Endothelial cell of umbilical vein (primary cell): ENCODE measurements around the gene ATP2B2. TPM values are rescaled to one million over a fixed set of nuclear protein-coding genes. Genes with fewer than 3 reads are reported as not detected.

Source experiments
- BruUV-seq: library from RNA; stranded (reverse); fragments of 400-500 nt; replicated peaks from 2 replicates; lab custom pipeline; 2021; lab: Mats Ljungman, UMichigan
- CTCF ChIA-PET: fragments of 300-600, 350-600 bp; sonication (Branson Sonifier 250); formaldehyde crosslinking; loops from one replicate; lab custom pipeline; 2021; ENCODE audit warnings: antibody characterized with exemption, inconsistent platforms; lab: Charles Lee
- POLR2A ChIA-PET: fragments of 300-600, 350-600 bp; sonication (Branson Sonifier 250); formaldehyde crosslinking; loops from one replicate; lab custom pipeline; 2021; ENCODE audit warnings: antibody characterized with exemption, inconsistent platforms; lab: Charles Lee
- DNase-seq: peaks from one replicate; pipeline ENCODE4 v3.0.0-alpha.2; 2011; ENCODE audit warnings: low read depth, low spot score
- FAIRE-seq: peaks from 2 replicates; lab custom pipeline; 2011; peaks lifted over from hg19 to GRCh38; lab: Jason Lieb, UNC
- H2AFZ ChIP-seq: 2 replicates; pipeline ENCODE4 v1.6.0; 2012; ENCODE audit warnings: low read depth, low read length, control low read depth, inconsistent platforms
- H3K27ac ChIP-seq: 2 replicates; pipeline ENCODE4 v1.5.1; 2011; ENCODE audit warnings: low read depth, mild to moderate bottlenecking, control low read depth, low read length, moderate library complexity; ENCODE audit not compliant: insufficient read depth
- H3K27me3 ChIP-seq, 2 experiments: 2 replicates each; pipeline versions ENCODE4 v1.6.0 to v1.6.1; 2011; ENCODE audit warnings: low read length in 2 of 2, mixed read lengths in 1 of 2; ENCODE audit not compliant: control insufficient read depth in 2 of 2, insufficient read depth in 2 of 2
- H3K36me3 ChIP-seq, 2 experiments: 2 replicates in 1 of 2; 3 replicates in 1 of 2; pipeline ENCODE4 v1.5.1; 2011; ENCODE audit warnings: low read length in 2 of 2, mild to moderate bottlenecking in 1 of 2, moderate library complexity in 1 of 2; ENCODE audit not compliant: control insufficient read depth in 2 of 2, insufficient read depth in 2 of 2; ENCODE audit errors: extremely low read depth in 1 of 2
- H3K4me1 ChIP-seq: 3 replicates; pipeline ENCODE4 v1.5.1; 2011; ENCODE audit warnings: mild to moderate bottlenecking, low read length; ENCODE audit not compliant: control insufficient read depth, insufficient read depth; ENCODE audit errors: extremely low read depth
- H3K4me2 ChIP-seq: 2 replicates; pipeline ENCODE4 v1.6.1; 2011; ENCODE audit warnings: low read length, control low read depth, mixed read lengths; ENCODE audit not compliant: insufficient read depth
- H3K4me3 ChIP-seq, 3 experiments: fragments of 200-600 bp in 1 of 3; sonication (generic), shearing (Covaris generic) in 1 of 3; replicated peaks in 1 of 3; 2 replicates each; pipeline ENCODE4 v1.5.1; 2011 to 2016; ENCODE audit warnings: control low read depth in 3 of 3, low read length in 3 of 3, mild to moderate bottlenecking in 2 of 3, inconsistent platforms in 1 of 3, low read depth in 1 of 3, moderate library complexity in 1 of 3; ENCODE audit not compliant: insufficient read depth in 1 of 3
- H3K79me2 ChIP-seq: 2 replicates; pipeline ENCODE4 v1.6.0; 2012; ENCODE audit warnings: low read length, inconsistent platforms; ENCODE audit not compliant: control insufficient read depth, insufficient read depth
- H3K9ac ChIP-seq: replicated peaks from 2 replicates; pipeline ENCODE3; 2011; ENCODE audit warnings: low read length, control low read depth; ENCODE audit not compliant: insufficient read depth; ENCODE audit errors: extremely low read depth
- H3K9me1 ChIP-seq: replicated peaks from 3 replicates; pipeline ENCODE4 v1.6.0; 2011; ENCODE audit warnings: mild to moderate bottlenecking, low read length; ENCODE audit not compliant: control insufficient read depth, insufficient read depth; ENCODE audit errors: extremely low read depth
- H3K9me3 ChIP-seq: replicated peaks from 2 replicates; pipeline ENCODE4 v1.5.1; 2012; ENCODE audit warnings: low read length, inconsistent platforms; ENCODE audit not compliant: control insufficient read depth, insufficient read depth
- H4K20me1 ChIP-seq: replicated peaks from 2 replicates; pipeline ENCODE3; 2011; ENCODE audit warnings: mild to moderate bottlenecking, low read length; ENCODE audit not compliant: control insufficient read depth, insufficient read depth; ENCODE audit errors: extremely low read depth
- EZH2 ChIP-seq: IDR thresholded peaks from 2 replicates; pipeline ENCODE4 v1.6.1; 2012; ENCODE audit warnings: borderline replicate concordance, low read depth, mild to moderate bottlenecking, moderate library complexity, low read length, inconsistent platforms; ENCODE audit not compliant: severe bottlenecking
- FOS ChIP-seq: IDR thresholded peaks from 2 replicates; pipeline ENCODE4 v1.6.1; 2011; ENCODE audit warnings: mild to moderate bottlenecking, low read length, moderate library complexity, borderline replicate concordance; ENCODE audit not compliant: insufficient read depth
- GATA2 ChIP-seq: IDR thresholded peaks from 2 replicates; pipeline ENCODE4 v1.7.0; 2011; ENCODE audit warnings: low read depth, mild to moderate bottlenecking, moderate library complexity, mixed read lengths, low read length; ENCODE audit not compliant: insufficient read length, insufficient read depth
- JUN ChIP-seq: IDR thresholded peaks from 2 replicates; pipeline ENCODE4 v1.6.1; 2011; ENCODE audit warnings: borderline replicate concordance, low read depth; ENCODE audit not compliant: insufficient read length, insufficient read depth
- MYC ChIP-seq: IDR thresholded peaks from one replicate; pipeline ENCODE4 v1.6.1; 2011; ENCODE audit warnings: mild to moderate bottlenecking, low read depth, low read length
- POLR2A ChIP-seq: IDR thresholded peaks from 2 replicates; pipeline ENCODE4 v1.6.1; 2012; ENCODE audit warnings: low read depth, mild to moderate bottlenecking, control low read depth, low read length
- POLR2AphosphoS5 ChIP-seq: IDR thresholded peaks from 2 replicates; pipeline ENCODE4 v1.6.1; 2012; ENCODE audit warnings: low read depth, mild to moderate bottlenecking, control low read depth, low read length, moderate library complexity; ENCODE audit not compliant: insufficient read depth
- dilution Hi-C: fragments of 300-500 bp; cut with MboI; formaldehyde crosslinking; loops from one replicate; pipeline ENCODE4 v1.15.0; 2019; ENCODE audit warnings: low sequenced_read_pairs; ENCODE audit not compliant: extremely low pct_ligation_motif_present
- intact Hi-C: fragments of 100-400 bp; cut with micrococcal nuclease; formaldehyde crosslinking; loops from one replicate; pipeline ENCODE4 v1.10.0; 2022
- polyA plus RNA-seq, 4 experiments: library from polyadenylated mRNA; depleted of rRNA in 3 of 4; stranded (reverse) in 3 of 4; unstranded in 1 of 4; fragments of >200 nt; gene quantifications; 2 replicates each; pipeline versions ENCODE4 v1.2.1 to v1.2.3, GENCODE V29; 2011 to 2012; ENCODE audit warnings: missing spikeins in 1 of 4
- total RNA-seq: library from RNA; stranded (reverse); gene quantifications from 2 replicates; pipeline ENCODE4 v1.2.3, GENCODE V29; 2021
- TF ChIP-seq, protein P1 (sequence below), 2 donors: IDR thresholded peaks; 1 replicate in 1 of 2; 2 replicates in 1 of 2; pipeline ENCODE4 v1.5.1; 2011; ENCODE audit warnings: low read length in 2 of 2, mild to moderate bottlenecking in 2 of 2, moderate library complexity in 2 of 2, control low read depth in 1 of 2, inconsistent platforms in 1 of 2, low read depth in 1 of 2; ENCODE audit not compliant: insufficient read depth in 1 of 2; ENCODE audit errors: extremely low read depth in 1 of 2
- TF ChIP-seq, protein P2 (sequence below): IDR thresholded peaks from 2 replicates; pipeline ENCODE4 v1.6.1; 2011; ENCODE audit not compliant: insufficient read depth, insufficient read length

Gene ATP2B2
- total and polyA plus RNA-seq, 2 donors (not counting 3 experiments of a cell fraction or from before 2014, with no cell fraction given) = not detected

DNA sequence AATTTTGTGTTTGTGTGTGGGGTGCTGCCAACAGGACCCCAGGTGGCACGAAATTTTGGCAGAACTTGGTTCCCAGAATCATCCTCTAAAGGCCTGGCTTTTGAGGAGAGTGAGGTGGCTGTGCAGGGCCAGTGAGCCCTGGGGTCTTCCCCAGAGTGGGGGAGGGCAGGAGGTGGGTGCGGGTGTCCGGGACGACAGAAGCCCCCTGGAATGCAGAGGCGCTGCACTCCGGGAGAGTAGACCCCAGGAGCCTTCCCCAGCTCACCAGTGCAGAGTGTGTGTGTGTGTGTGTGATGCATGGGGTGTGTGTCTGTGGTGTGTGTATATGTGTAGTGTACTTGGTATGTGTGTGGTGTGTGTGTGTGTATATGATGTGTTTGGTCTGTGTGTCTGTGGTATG, 140.1 kb downstream of the ATP2B2 start:
- Histone ChIP-seq H3K79me2 (no peaks in the 10 kb centered on the region), H3K9ac (no peak overlapping the region), H3K4me3 (no peak overlapping the region), H4K20me1 (no peaks in the 10 kb centered on the region), H2AFZ (no peak overlapping the region), H3K36me3 (no peaks in the 10 kb centered on the region), H3K4me1 (no peaks in the 10 kb centered on the region), H3K27ac (no peak overlapping the region), H3K9me1 (no peaks in the 10 kb centered on the region), H3K9me3 (no peaks in the 10 kb centered on the region), H3K4me2 (no peak overlapping the region), H3K27me3 (no peaks in the 10 kb centered on the region)
- DNase-seq (no peak), FAIRE-seq (no peak)
- CTCF ChIA-PET = interaction anchor here (2.3 kb wide), 1 partner anchor 373 kb away, joined by 13 read pairs; no protein-coding TSS in a partner anchor
- no TSS peak for BruUV-seq
- intact Hi-C loops = no loop called here
- TF ChIP-seq POLR2AphosphoS5 = no peak
- TF ChIP-seq, protein P1, sequence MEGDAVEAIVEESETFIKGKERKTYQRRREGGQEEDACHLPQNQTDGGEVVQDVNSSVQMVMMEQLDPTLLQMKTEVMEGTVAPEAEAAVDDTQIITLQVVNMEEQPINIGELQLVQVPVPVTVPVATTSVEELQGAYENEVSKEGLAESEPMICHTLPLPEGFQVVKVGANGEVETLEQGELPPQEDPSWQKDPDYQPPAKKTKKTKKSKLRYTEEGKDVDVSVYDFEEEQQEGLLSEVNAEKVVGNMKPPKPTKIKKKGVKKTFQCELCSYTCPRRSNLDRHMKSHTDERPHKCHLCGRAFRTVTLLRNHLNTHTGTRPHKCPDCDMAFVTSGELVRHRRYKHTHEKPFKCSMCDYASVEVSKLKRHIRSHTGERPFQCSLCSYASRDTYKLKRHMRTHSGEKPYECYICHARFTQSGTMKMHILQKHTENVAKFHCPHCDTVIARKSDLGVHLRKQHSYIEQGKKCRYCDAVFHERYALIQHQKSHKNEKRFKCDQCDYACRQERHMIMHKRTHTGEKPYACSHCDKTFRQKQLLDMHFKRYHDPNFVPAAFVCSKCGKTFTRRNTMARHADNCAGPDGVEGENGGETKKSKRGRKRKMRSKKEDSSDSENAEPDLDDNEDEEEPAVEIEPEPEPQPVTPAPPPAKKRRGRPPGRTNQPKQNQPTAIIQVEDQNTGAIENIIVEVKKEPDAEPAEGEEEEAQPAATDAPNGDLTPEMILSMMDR (IDR thresholded peaks at IDR 0.05; ENCODE audit: extremely low read depth in 1 of 2, insufficient read depth in 1 of 2, low read depth in 1 of 2, low read length in 2 of 2) = no peak
- no peak for TF ChIP-seq POLR2A
- TF ChIP-seq FOS = no peak
- TF ChIP-seq JUN = no peak
- TF ChIP-seq, protein P2, sequence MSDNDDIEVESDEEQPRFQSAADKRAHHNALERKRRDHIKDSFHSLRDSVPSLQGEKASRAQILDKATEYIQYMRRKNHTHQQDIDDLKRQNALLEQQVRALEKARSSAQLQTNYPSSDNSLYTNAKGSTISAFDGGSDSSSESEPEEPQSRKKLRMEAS = no peak
- TF ChIP-seq GATA2 = no peak
- no peak for TF ChIP-seq EZH2
- TF ChIP-seq MYC = no peak
- POLR2A ChIA-PET = no interaction called here
- dilution Hi-C loops = no loop called here
